Measurements from ENCODE around the gene OR7A10. TPM values are rescaled to one million over a fixed set of nuclear protein-coding genes. Genes with fewer than 3 reads are reported as not detected.
"Not testable (repeated sequence)": the region's sequence is repeated elsewhere in the genome, so short reads cannot be mapped to it uniquely, and the experiment has no call there.

The OR7A10 gene

GRCh38 chr19:14796021-14796420, 52.7 kb downstream of the OR7A10 start:
- Histone ChIP-seq H3K36me3 (ENCODE audit: control insufficient read depth in 1 of 2, insufficient read depth in 2 of 2, low read depth in 1 of 2, low read length in 2 of 2) (no peaks in the 10 kb centered on the region), H3K18ac (ENCODE audit: low read depth in 1 of 2, low read length in 2 of 2) (no peak overlapping the region), H4K91ac (ENCODE audit: low read length) (no peak overlapping the region), H3K27me3 (ENCODE audit: control insufficient read depth in 1 of 2, insufficient read depth in 1 of 2, low read length in 2 of 2) (peaks cover 0 to 6% of the 10 kb centered on the region in 2 experiments), H3K23ac (ENCODE audit: low read length in 2 of 2) (no peak overlapping the region), H3K4me1 (ENCODE audit: control insufficient read depth, insufficient read depth, low read depth, low read length) (no peaks in the 10 kb centered on the region), H3K27ac (ENCODE audit: low read length, poor library complexity, severe bottlenecking) (no peak overlapping the region), H3K4ac (ENCODE audit: low read depth in 1 of 2, low read length in 2 of 2) (no peak overlapping the region), H2AK5ac (ENCODE audit: low read length, severe bottlenecking) (no peak overlapping the region), H3K4me3 (ENCODE audit: insufficient read depth in 1 of 2, low read depth in 1 of 2, low read length in 2 of 2) (no peak overlapping the region), H3K14ac (ENCODE audit: low read length in 2 of 2) (no peak overlapping the region), H2BK5ac (ENCODE audit: low read depth, low read length, poor library complexity, severe bottlenecking) (no peak overlapping the region), H3K9me3 (ENCODE audit: control insufficient read depth, low read length) (peaks cover 5% of the 10 kb centered on the region), H2BK12ac (ENCODE audit: low read length in 2 of 2) (no peak overlapping the region), H3K79me1 (replicated peaks; ENCODE audit: low read length, poor library complexity, severe bottlenecking) (no peaks in the 10 kb centered on the region), H2BK120ac (ENCODE audit: low read depth, low read length) (no peak overlapping the region), H4K8ac (ENCODE audit: low read length) (no peak overlapping the region), H2AFZ (ENCODE audit: low read depth, low read length) (no peak overlapping the region), H3K4me2 (ENCODE audit: low read length, poor library complexity, severe bottlenecking) (no peak overlapping the region), H3K9ac (ENCODE audit: low read length) (no peak overlapping the region), H2BK15ac (ENCODE audit: low read depth, poor library complexity, severe bottlenecking) (no peak overlapping the region)
- WGBS: 86% methylated on average over 11 of the region's 11 CpGs
- DNase-seq: no peak

- Histone ChIP-seq H3K23ac (ENCODE audit: low read length in 2 of 2) (no peak overlapping the region), H3K4ac (ENCODE audit: low read depth in 1 of 2, low read length in 2 of 2) (no peak overlapping the region), H2BK120ac (ENCODE audit: low read depth, low read length) (no peak overlapping the region), H2BK12ac (ENCODE audit: low read length in 2 of 2) (no peak overlapping the region), H3K14ac (ENCODE audit: low read length in 2 of 2) (no peak overlapping the region), H3K4me2 (ENCODE audit: low read length, poor library complexity, severe bottlenecking) (no peak overlapping the region), H2BK5ac (ENCODE audit: low read depth, low read length, poor library complexity, severe bottlenecking) (no peak overlapping the region), H4K91ac (ENCODE audit: low read length) (no peak overlapping the region), H2AFZ (ENCODE audit: low read depth, low read length) (no peak overlapping the region), H3K36me3 (ENCODE audit: control insufficient read depth in 1 of 2, insufficient read depth in 2 of 2, low read depth in 1 of 2, low read length in 2 of 2) (no peaks in the 10 kb centered on the region), H3K18ac (ENCODE audit: low read depth in 1 of 2, low read length in 2 of 2) (no peak overlapping the region), H3K9me3 (ENCODE audit: control insufficient read depth, low read length) (peaks cover 5% of the 10 kb centered on the region), H3K9ac (ENCODE audit: low read length) (no peak overlapping the region), H3K27ac (ENCODE audit: low read length, poor library complexity, severe bottlenecking) (no peak overlapping the region), H3K79me1 (replicated peaks; ENCODE audit: low read length, poor library complexity, severe bottlenecking) (no peaks in the 10 kb centered on the region), H2AK5ac (ENCODE audit: low read length, severe bottlenecking) (no peak overlapping the region), H2BK15ac (ENCODE audit: low read depth, poor library complexity, severe bottlenecking) (no peak overlapping the region), H3K27me3 (ENCODE audit: control insufficient read depth in 1 of 2, insufficient read depth in 1 of 2, low read length in 2 of 2) (peaks cover 0 to 6% of the 10 kb centered on the region in 2 experiments), H4K8ac (ENCODE audit: low read length) (no peak overlapping the region), H3K4me1 (ENCODE audit: control insufficient read depth, insufficient read depth, low read depth, low read length) (no peaks in the 10 kb centered on the region), H3K4me3 (ENCODE audit: insufficient read depth in 1 of 2, low read depth in 1 of 2, low read length in 2 of 2) (no peak overlapping the region)
- WGBS: 69% methylated on average over 4 of the region's 5 CpGs
- no peak for DNase-seq
Measured at GRCh38 chr19:14795078-14795721, 53.5 kb downstream of the OR7A10 start.

GRCh38 chr19:14792250-14792649, 56.5 kb downstream of the OR7A10 start:
- not testable (repeated sequence) for H3K36me3 ChIP-seq (ENCODE audit: control insufficient read depth in 1 of 2, insufficient read depth in 2 of 2, low read depth in 1 of 2, low read length in 2 of 2); H3K79me1 ChIP-seq (replicated peaks; ENCODE audit: low read length, poor library complexity, severe bottlenecking); H3K9me3 ChIP-seq (ENCODE audit: control insufficient read depth, low read length); H3K9ac ChIP-seq (ENCODE audit: low read length); H2AK5ac ChIP-seq (ENCODE audit: low read length, severe bottlenecking); H3K27ac ChIP-seq (ENCODE audit: low read length, poor library complexity, severe bottlenecking); H3K27me3 ChIP-seq (ENCODE audit: control insufficient read depth in 1 of 2, insufficient read depth in 1 of 2, low read length in 2 of 2); H2AFZ ChIP-seq (ENCODE audit: low read depth, low read length); H2BK15ac ChIP-seq (ENCODE audit: low read depth, poor library complexity, severe bottlenecking); H3K23ac ChIP-seq (ENCODE audit: low read length in 2 of 2); DNase-seq; H3K18ac ChIP-seq (ENCODE audit: low read depth in 1 of 2, low read length in 2 of 2); H3K14ac ChIP-seq (ENCODE audit: low read length in 2 of 2); H3K4me2 ChIP-seq (ENCODE audit: low read length, poor library complexity, severe bottlenecking); H4K8ac ChIP-seq (ENCODE audit: low read length); H4K91ac ChIP-seq (ENCODE audit: low read length); H2BK120ac ChIP-seq (ENCODE audit: low read depth, low read length); H3K4me3 ChIP-seq (ENCODE audit: insufficient read depth in 1 of 2, low read depth in 1 of 2, low read length in 2 of 2); H3K4me1 ChIP-seq (ENCODE audit: control insufficient read depth, insufficient read depth, low read depth, low read length); H3K4ac ChIP-seq (ENCODE audit: low read depth in 1 of 2, low read length in 2 of 2); H2BK12ac ChIP-seq (ENCODE audit: low read length in 2 of 2); H2BK5ac ChIP-seq (ENCODE audit: low read depth, low read length, poor library complexity, severe bottlenecking)
- WGBS: 82% methylated on average over 5 of the region's 6 CpGs

Small RNAs within 50 kb of the gene (small RNA-seq; reads per million reads assigned to genes)
- gene AC005255.1 (ENCODE audit: low read depth) (not detected), gene OR7A18P (ENCODE audit: low read depth) (not detected)
